LoVo (cell line): ENCODE measurements around the gene ANGPT4.

Experiments
- DNase-seq: peaks from one replicate; pipeline ENCODE4 v3.0.0-alpha.2; 2016; ENCODE audit warnings: low spot score

The ANGPT4 gene

DNA sequence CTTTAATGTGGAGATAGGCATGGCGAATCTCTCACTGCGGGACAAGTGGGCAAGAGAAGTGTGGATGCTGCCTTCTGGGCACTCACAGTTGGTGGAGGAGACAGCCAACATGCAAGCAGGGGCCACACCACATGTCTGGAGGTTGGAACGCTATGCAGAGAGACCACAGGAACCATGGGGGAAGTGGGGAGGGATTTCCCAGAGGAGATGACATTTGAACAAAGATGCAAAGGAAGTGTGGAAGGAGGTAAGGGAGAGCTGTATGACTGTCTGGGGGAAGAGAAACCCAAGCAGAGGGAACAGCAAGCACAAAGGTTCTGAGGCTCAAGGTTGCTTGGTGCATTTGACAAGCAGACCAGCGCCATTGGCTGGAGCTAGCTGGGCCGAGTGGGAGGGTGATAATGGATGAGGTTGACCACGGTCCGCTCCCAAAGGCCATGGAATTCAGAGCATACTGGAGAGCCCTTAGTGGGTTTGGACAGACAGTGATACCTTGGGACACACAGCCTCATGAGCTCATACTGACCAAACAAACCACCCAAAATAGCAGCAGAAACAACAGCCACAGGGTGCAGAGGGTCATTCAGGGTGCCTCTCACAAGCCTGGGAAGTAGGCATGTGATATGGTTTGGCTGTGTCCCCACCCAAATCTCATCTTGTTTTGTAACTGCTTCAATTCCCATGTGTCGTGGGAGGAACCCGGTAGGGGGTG lies 90.3 kb downstream of the ANGPT4 start:
- DNase-seq: no peak

DNA sequence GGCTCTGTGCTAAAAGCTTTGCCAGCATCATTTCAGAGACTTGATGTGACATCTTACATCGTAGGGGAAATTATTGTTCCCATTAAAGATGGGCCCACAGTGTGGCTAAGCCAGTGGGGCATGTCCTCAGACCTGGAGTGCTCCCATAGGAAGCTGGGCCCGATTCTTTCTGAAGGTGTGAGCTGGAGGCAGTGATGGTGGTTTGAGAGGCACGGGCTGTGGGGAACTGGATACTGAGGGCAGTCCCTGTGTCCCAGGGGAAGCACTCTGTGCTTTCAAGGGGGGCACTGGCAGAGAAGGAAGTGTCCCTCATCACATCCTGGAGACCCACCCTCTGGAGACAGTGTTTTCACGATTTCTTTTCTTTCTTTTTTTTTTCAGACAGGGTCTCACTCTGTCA lies 91.2 kb downstream of the ANGPT4 start:
- DNase-seq: no peak

DNA sequence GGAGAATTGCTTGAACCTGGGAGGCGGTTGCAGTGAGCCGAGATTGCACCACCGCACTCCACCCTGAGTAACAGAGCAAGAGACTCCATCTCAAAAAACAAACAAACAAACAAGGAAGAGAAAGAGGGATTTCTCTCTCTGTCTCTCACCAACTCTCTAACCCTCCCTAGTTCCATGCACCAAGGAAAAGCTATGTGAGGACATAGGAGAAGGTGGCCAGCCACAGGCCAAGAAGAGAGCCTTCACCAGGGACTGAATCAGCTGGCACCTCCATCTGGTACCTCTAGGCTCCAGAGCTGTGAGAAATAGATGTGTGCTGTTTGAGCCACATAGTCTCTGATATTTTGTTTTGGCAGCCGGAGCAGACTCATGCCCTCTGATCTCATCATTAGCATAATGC lies 91.6 kb downstream of the ANGPT4 start:
- no peak for DNase-seq

DNA sequence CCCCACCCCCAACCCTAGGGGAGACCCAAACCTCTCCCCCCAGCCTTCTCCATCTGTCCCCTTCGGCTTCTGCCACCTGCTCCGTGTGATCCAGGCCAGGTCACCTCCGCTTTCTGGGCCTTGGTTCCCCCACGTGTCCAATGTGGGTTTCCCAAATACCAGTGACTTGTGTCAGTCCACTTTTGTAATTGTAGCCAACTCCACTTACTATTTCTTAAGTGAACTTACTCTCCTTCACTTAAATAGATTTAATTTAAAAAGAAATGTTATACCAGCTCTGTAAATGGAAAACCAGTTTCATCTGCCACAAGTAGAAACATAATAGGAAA lies 92.6 kb downstream of the ANGPT4 start:
- DNase-seq: no peak

DNA sequence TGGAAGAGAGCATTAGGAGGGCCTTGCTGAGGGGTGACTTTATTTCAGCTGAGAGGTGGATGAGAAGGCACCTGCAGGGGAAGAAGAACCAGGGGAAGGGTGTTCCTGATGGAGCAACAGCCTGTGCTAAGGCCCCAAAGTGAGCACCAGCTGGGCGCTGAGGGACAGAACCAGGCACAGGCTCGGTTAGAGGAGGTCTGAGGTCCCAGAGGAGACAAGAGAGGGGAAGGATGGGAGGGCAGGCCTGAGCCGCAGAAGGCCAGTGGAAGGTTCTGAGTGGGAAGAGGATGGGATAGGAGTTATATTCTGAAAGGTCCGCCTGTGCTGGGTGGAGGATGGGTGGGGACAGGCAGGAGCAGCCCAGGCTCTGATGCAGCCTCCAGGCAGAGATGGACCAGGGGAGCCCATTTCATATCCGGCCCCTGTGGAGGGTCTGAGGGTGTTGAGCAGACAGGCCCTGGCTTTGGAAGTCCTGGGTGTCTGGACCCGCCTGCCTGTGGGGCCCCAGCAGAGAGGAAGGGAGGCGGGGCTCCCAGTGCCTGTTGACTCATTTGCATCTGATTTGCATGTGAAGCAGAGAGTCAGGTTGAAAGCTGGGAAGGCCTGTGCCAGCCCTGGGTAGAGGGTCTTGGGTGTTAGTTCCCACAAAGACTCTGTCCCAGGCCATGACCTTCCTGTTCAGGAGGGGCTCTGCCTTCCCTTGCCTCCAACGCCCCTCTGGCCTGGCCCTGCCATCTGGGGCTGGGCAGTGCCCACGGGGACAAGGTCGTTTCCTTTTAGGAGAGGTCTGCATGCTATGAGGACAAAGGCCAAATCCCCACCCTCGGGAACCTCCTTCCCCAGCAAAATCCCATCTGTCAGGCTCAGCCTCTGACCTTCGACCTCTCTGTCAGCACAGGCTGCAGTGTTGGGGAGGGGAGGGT lies 93.2 kb downstream of the ANGPT4 start:
- no peak for DNase-seq

DNA sequence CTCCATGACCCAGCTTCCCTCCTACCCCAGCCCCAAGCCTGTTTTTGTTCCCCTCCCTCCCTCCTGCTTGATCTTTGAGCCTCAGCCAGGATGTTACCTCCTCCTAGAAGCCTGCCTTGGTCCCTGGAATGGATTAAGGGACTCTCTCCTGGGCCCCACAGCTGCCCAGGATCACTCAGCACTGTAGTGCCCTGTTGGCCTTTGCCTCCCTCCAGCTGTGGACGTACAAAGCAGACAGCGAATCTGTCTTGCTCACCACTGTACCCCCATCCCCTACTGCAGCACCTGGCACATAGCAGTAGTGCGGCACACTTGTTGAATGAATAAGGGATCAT lies 94.4 kb downstream of the ANGPT4 start:
- DNase-seq: no peak

DNA sequence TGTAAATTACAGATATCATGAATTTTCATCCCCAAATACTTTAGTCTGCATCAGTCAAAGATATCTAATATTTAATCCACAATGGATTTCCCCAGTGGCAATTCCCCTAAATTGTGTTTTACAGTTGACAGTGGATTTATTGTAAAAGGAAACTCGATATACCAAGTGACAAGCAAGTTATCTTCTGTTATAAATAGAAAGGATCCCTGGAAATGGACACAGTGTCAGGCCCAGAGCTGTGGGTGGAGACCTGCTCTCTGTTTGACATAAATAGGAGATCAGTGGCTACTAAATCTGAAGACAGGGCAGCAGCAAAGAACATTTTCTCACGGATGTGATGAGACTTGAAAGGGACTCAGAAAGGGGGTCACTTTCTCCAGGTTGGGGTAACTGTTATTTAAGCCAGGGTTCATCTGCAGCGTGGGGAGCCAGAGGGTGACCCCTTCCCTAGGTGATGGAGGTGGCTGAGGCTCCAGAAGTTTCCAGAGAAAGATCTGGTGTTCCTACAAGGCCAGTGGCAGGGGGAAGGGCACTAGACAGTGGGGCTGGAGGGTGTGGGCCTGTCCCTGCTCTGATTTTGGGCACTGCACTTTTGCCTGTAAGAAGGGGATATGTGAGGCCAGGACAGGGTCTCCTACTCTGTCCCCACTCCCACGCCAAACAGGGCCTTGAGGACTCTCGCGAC lies 94.9 kb downstream of the ANGPT4 start:
- DNase-seq: no peak

DNA sequence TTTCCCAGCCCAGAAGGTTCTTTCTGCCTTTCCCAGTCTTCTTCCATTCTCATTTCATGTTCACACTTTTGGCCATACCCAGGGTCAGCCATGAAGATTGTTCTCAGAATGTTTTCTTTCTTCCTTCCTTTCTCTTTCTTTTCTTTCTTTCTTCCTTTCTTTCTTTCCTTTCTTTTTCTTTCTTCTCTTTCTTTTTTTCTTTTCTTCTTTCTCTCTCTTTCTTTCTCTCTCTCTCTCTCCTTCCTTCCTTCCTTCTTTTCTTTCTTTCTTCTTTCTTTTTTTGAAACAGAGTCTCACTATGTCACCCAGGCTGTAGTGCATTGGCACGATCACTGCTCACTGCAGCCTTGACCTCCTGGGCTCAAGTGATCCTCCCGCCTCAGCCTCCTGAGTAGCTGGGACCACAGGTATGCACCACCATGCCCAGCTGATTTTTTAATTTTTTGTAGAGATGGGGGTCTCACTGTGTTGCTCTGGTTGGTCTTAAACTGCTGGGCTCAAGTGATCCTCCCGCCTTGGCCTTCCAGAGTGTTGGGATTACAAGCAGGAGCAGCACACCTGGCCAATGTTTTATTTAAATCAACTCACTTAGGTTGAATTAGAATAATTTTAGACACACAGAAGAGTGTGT lies 95.7 kb downstream of the ANGPT4 start:
- DNase-seq: no peak
